ENCODE measurements around the gene VIL1. TPM values are rescaled to one million over a fixed set of nuclear protein-coding genes. Genes with fewer than 3 reads are reported as not detected.

The VIL1 gene
- total and polyA plus RNA-seq, 2 of the 13 experiments (the other 11 are each of a cell fraction or from before 2014, with no cell fraction given) = 287 to 301 TPM

DNA sequence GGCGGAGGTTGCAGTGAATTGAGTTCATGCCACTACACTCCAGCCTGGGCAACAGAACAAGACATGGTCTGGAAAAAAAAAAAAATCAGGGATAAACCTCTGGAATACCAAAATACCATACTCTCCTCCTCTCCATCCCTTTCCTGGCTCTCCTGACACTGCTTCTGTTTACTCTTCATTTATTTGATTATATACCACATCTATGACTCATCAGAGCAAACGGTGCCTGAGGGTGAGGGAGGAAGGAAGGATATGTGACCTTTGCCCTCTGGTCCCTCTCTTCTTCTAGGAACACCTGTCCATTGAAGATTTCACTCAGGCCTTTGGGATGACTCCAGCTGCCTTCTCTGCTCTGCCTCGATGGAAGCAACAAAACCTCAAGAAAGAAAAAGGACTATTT lies 30.0 kb downstream of the VIL1 start (continued):
- peak; percentile 57; the same call in 1 of the 2 replicates for TF ChIP-seq ZNF792 (CRISPR knock-in tag; IDR thresholded peaks at IDR 0.05)
- peak; percentile 65 for TF ChIP-seq HDAC1 (CRISPR knock-in tag; IDR thresholded peaks at IDR 0.05)
- TF ChIP-seq, protein P1, sequence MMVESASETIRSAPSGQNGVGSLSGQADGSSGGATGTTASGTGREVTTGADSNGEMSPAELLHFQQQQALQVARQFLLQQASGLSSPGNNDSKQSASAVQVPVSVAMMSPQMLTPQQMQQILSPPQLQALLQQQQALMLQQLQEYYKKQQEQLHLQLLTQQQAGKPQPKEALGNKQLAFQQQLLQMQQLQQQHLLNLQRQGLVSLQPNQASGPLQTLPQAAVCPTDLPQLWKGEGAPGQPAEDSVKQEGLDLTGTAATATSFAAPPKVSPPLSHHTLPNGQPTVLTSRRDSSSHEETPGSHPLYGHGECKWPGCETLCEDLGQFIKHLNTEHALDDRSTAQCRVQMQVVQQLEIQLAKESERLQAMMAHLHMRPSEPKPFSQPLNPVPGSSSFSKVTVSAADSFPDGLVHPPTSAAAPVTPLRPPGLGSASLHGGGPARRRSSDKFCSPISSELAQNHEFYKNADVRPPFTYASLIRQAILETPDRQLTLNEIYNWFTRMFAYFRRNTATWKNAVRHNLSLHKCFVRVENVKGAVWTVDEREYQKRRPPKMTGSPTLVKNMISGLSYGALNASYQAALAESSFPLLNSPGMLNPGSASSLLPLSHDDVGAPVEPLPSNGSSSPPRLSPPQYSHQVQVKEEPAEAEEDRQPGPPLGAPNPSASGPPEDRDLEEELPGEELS (CRISPR knock-in tag; IDR thresholded peaks at IDR 0.05) = peak; percentile 70
- TF ChIP-seq, protein P2, sequence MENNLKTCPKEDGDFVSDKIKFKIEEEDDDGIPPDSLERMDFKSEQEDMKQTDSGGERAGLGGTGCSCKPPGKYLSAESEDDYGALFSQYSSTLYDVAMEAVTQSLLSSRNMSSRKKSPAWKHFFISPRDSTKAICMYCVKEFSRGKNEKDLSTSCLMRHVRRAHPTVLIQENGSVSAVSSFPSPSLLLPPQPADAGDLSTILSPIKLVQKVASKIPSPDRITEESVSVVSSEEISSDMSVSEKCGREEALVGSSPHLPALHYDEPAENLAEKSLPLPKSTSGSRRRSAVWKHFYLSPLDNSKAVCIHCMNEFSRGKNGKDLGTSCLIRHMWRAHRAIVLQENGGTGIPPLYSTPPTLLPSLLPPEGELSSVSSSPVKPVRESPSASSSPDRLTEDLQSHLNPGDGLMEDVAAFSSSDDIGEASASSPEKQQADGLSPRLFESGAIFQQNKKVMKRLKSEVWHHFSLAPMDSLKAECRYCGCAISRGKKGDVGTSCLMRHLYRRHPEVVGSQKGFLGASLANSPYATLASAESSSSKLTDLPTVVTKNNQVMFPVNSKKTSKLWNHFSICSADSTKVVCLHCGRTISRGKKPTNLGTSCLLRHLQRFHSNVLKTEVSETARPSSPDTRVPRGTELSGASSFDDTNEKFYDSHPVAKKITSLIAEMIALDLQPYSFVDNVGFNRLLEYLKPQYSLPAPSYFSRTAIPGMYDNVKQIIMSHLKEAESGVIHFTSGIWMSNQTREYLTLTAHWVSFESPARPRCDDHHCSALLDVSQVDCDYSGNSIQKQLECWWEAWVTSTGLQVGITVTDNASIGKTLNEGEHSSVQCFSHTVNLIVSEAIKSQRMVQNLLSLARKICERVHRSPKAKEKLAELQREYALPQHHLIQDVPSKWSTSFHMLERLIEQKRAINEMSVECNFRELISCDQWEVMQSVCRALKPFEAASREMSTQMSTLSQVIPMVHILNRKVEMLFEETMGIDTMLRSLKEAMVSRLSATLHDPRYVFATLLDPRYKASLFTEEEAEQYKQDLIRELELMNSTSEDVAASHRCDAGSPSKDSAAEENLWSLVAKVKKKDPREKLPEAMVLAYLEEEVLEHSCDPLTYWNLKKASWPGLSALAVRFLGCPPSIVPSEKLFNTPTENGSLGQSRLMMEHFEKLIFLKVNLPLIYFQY (CRISPR knock-in tag; IDR thresholded peaks at IDR 0.05; ENCODE audit: borderline replicate concordance) = no peak
- peak; percentile 91 for TF ChIP-seq BCL6 (CRISPR knock-in tag; IDR thresholded peaks at IDR 0.05)
- no peak for TF ChIP-seq CBX1 (IDR thresholded peaks at IDR 0.05; ENCODE audit: low read depth)
- no peak for TF ChIP-seq RBAK (CRISPR knock-in tag; IDR thresholded peaks at IDR 0.05)
- TF ChIP-seq, protein P3, sequence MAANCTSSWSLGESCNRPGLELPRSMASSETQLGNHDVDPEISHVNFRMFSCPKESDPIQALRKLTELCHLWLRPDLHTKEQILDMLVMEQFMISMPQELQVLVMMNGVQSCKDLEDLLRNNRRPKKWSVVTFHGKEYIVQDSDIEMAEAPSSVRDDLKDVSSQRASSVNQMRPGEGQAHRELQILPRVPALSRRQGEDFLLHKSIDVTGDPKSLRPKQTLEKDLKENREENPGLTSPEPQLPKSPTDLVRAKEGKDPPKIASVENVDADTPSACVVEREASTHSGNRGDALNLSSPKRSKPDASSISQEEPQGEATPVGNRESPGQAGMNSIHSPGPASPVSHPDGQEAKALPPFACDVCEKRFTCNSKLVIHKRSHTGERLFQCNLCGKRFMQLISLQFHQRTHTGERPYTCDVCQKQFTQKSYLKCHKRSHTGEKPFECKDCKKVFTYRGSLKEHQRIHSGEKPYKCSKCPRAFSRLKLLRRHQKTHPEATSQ (CRISPR knock-in tag; IDR thresholded peaks at IDR 0.05; ENCODE audit: borderline replicate concordance) = no peak
- TF ChIP-seq DPF2 (CRISPR knock-in tag; IDR thresholded peaks at IDR 0.05; ENCODE audit: borderline replicate concordance, low read depth) = peak; percentile 74
- TF ChIP-seq NR2F6 (IDR thresholded peaks at IDR 0.05) = peak; percentile 95
- peak; percentile 99 for TF ChIP-seq NR2F6 (CRISPR knock-in tag; IDR thresholded peaks at IDR 0.05)
- TF ChIP-seq, protein P4, sequence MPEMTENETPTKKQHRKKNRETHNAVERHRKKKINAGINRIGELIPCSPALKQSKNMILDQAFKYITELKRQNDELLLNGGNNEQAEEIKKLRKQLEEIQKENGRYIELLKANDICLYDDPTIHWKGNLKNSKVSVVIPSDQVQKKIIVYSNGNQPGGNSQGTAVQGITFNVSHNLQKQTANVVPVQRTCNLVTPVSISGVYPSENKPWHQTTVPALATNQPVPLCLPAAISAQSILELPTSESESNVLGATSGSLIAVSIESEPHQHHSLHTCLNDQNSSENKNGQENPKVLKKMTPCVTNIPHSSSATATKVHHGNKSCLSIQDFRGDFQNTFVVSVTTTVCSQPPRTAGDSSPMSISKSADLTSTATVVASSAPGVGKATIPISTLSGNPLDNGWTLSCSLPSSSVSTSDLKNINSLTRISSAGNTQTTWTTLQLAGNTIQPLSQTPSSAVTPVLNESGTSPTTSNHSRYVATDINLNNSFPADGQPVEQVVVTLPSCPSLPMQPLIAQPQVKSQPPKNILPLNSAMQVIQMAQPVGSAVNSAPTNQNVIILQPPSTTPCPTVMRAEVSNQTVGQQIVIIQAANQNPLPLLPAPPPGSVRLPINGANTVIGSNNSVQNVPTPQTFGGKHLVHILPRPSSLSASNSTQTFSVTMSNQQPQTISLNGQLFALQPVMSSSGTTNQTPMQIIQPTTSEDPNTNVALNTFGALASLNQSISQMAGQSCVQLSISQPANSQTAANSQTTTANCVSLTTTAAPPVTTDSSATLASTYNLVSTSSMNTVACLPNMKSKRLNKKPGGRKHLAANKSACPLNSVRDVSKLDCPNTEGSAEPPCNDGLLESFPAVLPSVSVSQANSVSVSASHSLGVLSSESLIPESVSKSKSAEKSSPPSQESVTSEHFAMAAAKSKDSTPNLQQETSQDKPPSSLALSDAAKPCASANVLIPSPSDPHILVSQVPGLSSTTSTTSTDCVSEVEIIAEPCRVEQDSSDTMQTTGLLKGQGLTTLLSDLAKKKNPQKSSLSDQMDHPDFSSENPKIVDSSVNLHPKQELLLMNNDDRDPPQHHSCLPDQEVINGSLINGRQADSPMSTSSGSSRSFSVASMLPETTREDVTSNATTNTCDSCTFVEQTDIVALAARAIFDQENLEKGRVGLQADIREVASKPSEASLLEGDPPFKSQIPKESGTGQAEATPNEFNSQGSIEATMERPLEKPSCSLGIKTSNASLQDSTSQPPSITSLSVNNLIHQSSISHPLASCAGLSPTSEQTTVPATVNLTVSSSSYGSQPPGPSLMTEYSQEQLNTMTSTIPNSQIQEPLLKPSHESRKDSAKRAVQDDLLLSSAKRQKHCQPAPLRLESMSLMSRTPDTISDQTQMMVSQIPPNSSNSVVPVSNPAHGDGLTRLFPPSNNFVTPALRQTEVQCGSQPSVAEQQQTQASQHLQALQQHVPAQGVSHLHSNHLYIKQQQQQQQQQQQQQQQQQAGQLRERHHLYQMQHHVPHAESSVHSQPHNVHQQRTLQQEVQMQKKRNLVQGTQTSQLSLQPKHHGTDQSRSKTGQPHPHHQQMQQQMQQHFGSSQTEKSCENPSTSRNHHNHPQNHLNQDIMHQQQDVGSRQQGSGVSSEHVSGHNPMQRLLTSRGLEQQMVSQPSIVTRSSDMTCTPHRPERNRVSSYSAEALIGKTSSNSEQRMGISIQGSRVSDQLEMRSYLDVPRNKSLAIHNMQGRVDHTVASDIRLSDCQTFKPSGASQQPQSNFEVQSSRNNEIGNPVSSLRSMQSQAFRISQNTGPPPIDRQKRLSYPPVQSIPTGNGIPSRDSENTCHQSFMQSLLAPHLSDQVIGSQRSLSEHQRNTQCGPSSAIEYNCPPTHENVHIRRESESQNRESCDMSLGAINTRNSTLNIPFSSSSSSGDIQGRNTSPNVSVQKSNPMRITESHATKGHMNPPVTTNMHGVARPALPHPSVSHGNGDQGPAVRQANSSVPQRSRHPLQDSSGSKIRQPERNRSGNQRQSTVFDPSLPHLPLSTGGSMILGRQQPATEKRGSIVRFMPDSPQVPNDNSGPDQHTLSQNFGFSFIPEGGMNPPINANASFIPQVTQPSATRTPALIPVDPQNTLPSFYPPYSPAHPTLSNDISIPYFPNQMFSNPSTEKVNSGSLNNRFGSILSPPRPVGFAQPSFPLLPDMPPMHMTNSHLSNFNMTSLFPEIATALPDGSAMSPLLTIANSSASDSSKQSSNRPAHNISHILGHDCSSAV (CRISPR knock-in tag; IDR thresholded peaks at IDR 0.05; ENCODE audit: borderline replicate concordance) = no peak
- peak; percentile 86; the same call in 1 of the 2 replicates for TF ChIP-seq ETV5 (CRISPR knock-in tag; IDR thresholded peaks at IDR 0.05; ENCODE audit: borderline replicate concordance)
- peak; percentile 48; the same call in 1 of the 2 replicates for TF ChIP-seq ZSCAN25 (CRISPR knock-in tag; IDR thresholded peaks at IDR 0.05)
- TF ChIP-seq ZNF605 (CRISPR knock-in tag; IDR thresholded peaks at IDR 0.05) = no peak
- TF ChIP-seq JUNB (CRISPR knock-in tag; IDR thresholded peaks at IDR 0.05; ENCODE audit: borderline replicate concordance) = peak; percentile 95; the same call in 1 of the 2 replicates

Measured in HepG2 (cell line).